IPS-18c (cell line): Measurements from ENCODE around the gene GSX1.
A peak's percentile ranks its signal among the peaks of the same experiment; 100 is the strongest.

Source experiments
- H3K4me3 ChIP-seq: 2 replicates; pipeline ENCODE4 v1.7.0; 2013; ENCODE audit warnings: low read depth, mild to moderate bottlenecking, low read length, moderate library complexity; ENCODE audit not compliant: insufficient read depth
- H3K9me3 ChIP-seq: one replicate; pipeline ENCODE4 v1.6.1; 2013; ENCODE audit warnings: mild to moderate bottlenecking, low read length, moderate library complexity; ENCODE audit not compliant: control insufficient read depth, insufficient read depth

The GSX1 gene

GRCh38 chr13:27821566-27821965 is 29.3 kb downstream of the GSX1 start:
- no peak overlapping the region; the same call in 1 of the 2 replicates for H3K4me3 ChIP-seq
- no peaks in the 10 kb centered on the region for H3K9me3 ChIP-seq

- H3K4me3 ChIP-seq, result no peak overlapping the region
Observed at GRCh38 chr13:27822258-27822872, 30.1 kb downstream of the GSX1 start.

GRCh38 chr13:27822873-27823311 is 30.6 kb downstream of the GSX1 start:
- H3K4me3 ChIP-seq, result no peak overlapping the region; the same call in 1 of the 2 replicates
- H3K9me3 ChIP-seq, result no peaks in the 10 kb centered on the region

More at GRCh38 chr13:27822258-27822872, 30.1 kb downstream of the GSX1 start:
- no peaks in the 10 kb centered on the region for H3K9me3 ChIP-seq

GRCh38 chr13:27824121-27824520 is 31.8 kb downstream of the GSX1 start:
- Histone ChIP-seq H3K9me3 (no peaks in the 10 kb centered on the region), H3K4me3 (no peak overlapping the region)

- Histone ChIP-seq H3K4me3 (no peak overlapping the region), H3K9me3 (no peaks in the 10 kb centered on the region)
Observed at GRCh38 chr13:27825072-27825471, 32.8 kb downstream of the GSX1 start.

- H3K4me3 ChIP-seq, result peak overlapping the region; percentile 34
- no peaks in the 10 kb centered on the region for H3K9me3 ChIP-seq
Observed at GRCh38 chr13:27826379-27827353, 34.4 kb downstream of the GSX1 start.

GRCh38 chr13:27827646-27828045 is 35.4 kb downstream of the GSX1 start:
- H3K9me3 ChIP-seq, result no peaks in the 10 kb centered on the region
- H3K4me3 ChIP-seq, result no peak overlapping the region

- H3K9me3 ChIP-seq, result no peaks in the 10 kb centered on the region
- no peak overlapping the region for H3K4me3 ChIP-seq
Observed at GRCh38 chr13:27830010-27830409, 37.7 kb downstream of the GSX1 start.

GRCh38 chr13:27833206-27833605 is 40.9 kb downstream of the GSX1 start:
- H3K9me3 ChIP-seq, result no peaks in the 10 kb centered on the region
- no peak overlapping the region for H3K4me3 ChIP-seq

- Histone ChIP-seq H3K9me3 (no peaks in the 10 kb centered on the region), H3K4me3 (no peak overlapping the region)
Observed at GRCh38 chr13:27834095-27834494, 41.8 kb downstream of the GSX1 start.

GRCh38 chr13:27835799-27836198 is 43.5 kb downstream of the GSX1 start:
- Histone ChIP-seq H3K4me3 (no peak overlapping the region), H3K9me3 (no peaks in the 10 kb centered on the region)

GRCh38 chr13:27839809-27840467 is 47.7 kb downstream of the GSX1 start:
- H3K4me3 ChIP-seq, result no peak overlapping the region
- H3K9me3 ChIP-seq, result no peaks in the 10 kb centered on the region

- Histone ChIP-seq H3K4me3 (no peak overlapping the region), H3K9me3 (no peaks in the 10 kb centered on the region)
Observed at GRCh38 chr13:27842571-27842970, 50.3 kb downstream of the GSX1 start.
